Measurements from ENCODE around the gene TRAPPC3.
A peak's percentile ranks its signal among the peaks of the same experiment; 100 is the strongest.

TRAPPC3 gene

DNA sequence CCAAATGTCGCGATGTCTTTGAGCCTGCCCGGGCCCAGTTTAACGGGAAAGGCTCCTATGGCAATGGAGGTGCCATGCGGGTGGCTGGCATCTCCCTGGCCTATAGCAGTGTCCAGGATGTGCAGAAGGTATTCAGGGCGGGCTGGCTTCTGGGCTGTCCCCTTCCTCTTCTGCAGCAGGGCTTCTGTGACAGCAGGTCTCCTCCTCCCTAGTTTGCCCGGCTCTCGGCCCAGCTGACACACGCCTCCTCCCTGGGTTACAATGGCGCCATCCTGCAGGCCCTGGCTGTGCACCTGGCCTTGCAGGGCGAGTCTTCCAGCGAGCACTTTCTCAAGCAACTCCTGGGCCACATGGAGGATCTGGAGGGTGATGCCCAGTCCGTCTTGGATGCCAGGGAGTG, 57.6 kb downstream of the TRAPPC3 start:
- Mint-ChIP-seq H3K9me3 (no peaks in the 10 kb centered on the region), H3K4me3 (no peak overlapping the region), H3K4me1 (peaks cover 28% of the 10 kb centered on the region), H3K27me3 (peaks cover 6% of the 10 kb centered on the region), H3K27ac (no peak overlapping the region), H3K36me3 (peaks cover 27% of the 10 kb centered on the region)
- no peak for DNase-seq
- CTCF ChIA-PET = no interaction called here

DNA sequence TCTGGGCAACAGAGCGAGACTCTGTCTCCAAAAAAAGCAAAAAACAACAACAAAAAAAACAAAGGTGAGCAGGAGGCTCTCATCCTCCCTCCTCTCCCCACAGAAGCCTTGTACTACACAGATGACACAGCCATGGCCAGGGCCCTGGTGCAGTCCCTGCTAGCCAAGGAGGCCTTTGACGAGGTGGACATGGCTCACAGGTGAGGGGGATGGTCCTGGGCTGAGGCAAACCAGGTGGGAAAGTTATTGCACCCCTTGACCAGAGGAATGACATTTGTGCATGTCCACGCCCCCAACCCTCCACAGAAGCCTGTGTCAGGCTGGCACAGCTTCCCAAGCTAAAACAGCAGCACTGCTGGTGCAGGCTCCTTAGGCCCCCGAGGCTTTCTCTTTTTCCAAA, 58.1 kb downstream of the TRAPPC3 start:
- peaks cover 12% of the 10 kb centered on the region for H3K27me3 Mint-ChIP-seq
- H3K9me3 Mint-ChIP-seq = no peaks in the 10 kb centered on the region
- peaks cover 28% of the 10 kb centered on the region for H3K4me1 Mint-ChIP-seq
- H3K27ac Mint-ChIP-seq = no peak overlapping the region
- CTCF ChIA-PET = no interaction called here
- H3K4me3 Mint-ChIP-seq = no peak overlapping the region
- no peak for DNase-seq
- peaks cover 27% of the 10 kb centered on the region for H3K36me3 Mint-ChIP-seq

DNA sequence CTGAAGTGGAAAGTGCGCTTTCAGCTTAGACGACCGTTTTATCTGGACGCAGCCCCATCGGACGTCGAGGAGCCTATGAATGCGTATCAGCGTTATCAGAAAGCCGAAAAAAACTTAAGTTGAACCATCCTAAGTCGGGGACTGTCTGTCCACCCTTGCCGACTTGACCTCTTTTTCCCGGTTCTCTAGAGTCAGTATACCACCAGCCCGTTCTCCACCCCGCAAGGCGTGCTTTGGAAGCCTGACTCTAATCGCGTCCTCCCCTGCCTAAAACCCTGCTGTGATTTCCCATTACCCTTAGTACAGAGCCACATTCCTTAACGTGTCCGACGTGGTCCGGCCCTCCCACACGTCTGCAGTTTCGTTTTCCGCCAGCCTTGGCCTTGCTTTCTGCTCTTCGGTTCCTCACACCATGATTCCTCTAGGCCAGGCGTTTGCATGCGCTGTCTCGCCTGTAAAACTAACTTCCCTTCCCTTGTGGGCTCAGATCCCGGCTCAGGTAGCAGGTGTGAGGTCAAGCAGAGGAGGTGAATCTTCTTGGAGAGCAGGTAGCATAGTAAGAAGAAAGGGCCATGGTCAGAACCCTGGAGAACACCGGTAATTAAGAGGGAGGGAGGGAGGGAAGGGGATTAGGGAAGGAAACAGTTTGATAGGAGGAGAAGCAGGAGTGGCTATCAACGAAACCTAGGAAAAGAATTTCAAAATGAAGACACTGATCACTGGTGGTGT, 59.7 kb downstream of the TRAPPC3 start:
- Mint-ChIP-seq H3K27me3 (peaks cover 28% of the 10 kb centered on the region), H3K4me3 (peak overlapping the region; percentile 81), H3K27ac (peak overlapping the region; percentile 85), H3K36me3 (peaks cover 27% of the 10 kb centered on the region), H3K4me1 (peaks cover 28% of the 10 kb centered on the region), H3K9me3 (no peaks in the 10 kb centered on the region)
- peak; percentile 39 for DNase-seq
- CTCF ChIA-PET = interaction anchor here (0.6 kb wide), 1 partner anchor 158 kb away, joined by 4 read pairs; no protein-coding TSS in a partner anchor

DNA sequence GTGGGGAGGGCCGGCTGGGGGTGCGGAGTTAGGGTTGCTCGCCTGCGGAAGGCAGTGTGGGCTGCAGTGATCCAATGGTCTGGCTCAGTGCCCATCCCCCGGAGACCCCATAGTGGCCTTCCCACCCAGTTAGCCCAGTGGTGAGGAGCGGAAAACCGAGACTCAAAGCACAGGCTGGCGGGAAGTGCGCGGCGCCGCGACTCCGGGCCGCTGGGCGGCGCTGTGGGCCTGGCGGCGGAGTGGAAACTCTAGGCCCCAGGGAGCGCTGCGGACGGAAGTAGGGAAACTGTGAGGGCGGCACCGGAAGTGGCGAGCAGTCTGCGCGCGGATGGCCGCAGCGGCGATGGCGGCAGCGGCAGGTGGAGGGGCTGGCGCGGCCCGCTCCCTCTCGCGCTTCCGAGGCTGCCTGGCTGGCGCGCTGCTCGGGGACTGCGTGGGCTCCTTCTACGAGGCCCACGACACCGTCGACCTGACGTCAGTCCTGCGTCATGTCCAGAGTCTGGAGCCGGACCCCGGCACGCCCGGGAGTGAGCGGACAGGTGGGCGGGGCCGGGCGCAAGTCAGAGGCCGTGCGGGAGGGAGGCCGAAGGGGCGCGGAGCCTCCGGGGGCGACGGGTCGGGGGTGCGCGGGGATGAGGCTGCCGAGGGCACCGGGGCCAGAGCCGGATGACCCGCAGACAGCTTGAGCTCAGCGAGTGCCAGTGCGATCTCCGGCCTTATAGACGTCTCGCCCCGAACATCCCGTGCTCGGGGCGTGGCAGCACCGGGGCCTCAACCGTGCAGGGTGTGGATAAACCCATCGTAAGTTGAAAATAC, 60.5 kb downstream of the TRAPPC3 start, which contains the start of gene ADPRS:
Gene ADPRS (plus strand): TSS at position 316 of the 816 bp plus-strand sequence. CDS start 13 bp downstream, at position 329.
- Mint-ChIP-seq H3K36me3 (peaks cover 25% of the 10 kb centered on the region), H3K9me3 (no peaks in the 10 kb centered on the region), H3K4me1 (peaks cover 28% of the 10 kb centered on the region), H3K27ac (peak within 1 kb of the TSS; percentile 85), H3K27me3 (peaks cover 35% of the 10 kb centered on the region), H3K4me3 (peak within 1 kb of the TSS; percentile 81)
- peak; percentile 93 for DNase-seq
- CTCF ChIA-PET = interaction anchor here (0.6 kb wide), 1 partner anchor 157 kb away, joined by 4 read pairs; no protein-coding TSS in a partner anchor

DNA sequence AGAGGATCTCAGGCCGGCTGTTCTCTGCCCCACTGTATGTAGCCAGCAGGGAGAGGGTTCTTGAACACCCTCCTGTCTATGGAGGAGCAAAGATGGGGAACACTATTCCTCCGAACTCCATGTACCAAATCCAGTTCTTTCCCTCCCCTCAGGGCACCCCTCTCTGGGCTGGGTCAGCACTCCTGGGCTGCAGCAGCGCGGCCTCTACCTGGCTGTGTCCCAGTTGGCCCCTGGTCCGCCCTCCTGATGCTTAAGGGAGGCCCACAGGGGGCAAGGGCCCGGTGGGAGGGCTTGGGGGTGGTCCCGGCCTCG, 61.1 kb downstream of the TRAPPC3 start:
- no peak for DNase-seq
- H3K27ac Mint-ChIP-seq = no peak overlapping the region
- peak overlapping the region; percentile 81 for H3K4me3 Mint-ChIP-seq
- H3K36me3 Mint-ChIP-seq = peaks cover 19% of the 10 kb centered on the region
- CTCF ChIA-PET = no interaction called here
- H3K4me1 Mint-ChIP-seq = peaks cover 28% of the 10 kb centered on the region
- no peaks in the 10 kb centered on the region for H3K9me3 Mint-ChIP-seq
- peaks cover 41% of the 10 kb centered on the region for H3K27me3 Mint-ChIP-seq

DNA sequence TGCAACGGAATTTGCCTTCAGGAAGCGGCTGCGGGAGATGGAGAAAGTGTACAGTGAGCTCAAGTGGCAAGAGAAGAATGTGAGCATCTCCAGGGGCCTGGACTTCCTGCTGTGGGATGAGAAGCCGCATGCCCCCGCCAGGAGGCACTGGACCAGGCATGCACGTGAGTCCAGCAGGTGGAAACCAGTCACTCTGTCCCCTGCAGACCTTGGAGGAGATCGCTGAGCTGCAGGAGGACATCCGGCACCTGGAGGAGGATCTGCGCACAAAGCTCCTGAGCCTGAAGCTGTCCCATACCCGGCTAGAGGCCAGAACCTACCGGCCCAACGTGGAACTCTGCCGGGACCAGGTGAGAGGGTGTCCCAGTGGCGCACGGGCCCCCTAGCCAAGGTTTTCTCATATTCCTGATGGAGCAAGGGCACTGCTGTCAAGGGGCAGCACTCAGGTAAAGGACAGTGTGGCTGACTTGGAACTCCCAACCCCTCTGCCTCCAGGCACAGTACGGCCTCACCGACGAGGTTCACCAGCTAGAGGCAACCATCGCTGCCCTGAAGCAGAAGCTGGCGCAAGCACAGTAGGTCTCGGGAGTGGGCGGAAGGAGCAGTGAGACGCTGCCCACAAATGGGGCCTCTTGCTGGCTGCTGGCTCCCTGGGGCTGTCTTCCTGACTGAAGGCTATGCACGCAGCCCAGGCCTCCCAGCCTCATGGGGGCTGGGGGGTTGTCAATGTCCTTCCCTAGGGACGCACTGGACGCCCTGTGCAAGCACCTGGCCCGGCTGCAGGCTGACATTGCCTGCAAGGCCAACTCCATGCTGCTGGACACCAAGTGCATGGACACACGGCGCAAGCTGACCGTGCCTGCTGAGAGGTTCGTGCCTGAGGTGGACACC, 61.8 kb downstream of the TRAPPC3 start:
- CTCF ChIA-PET = interaction anchor here (0.8 to 1.7 kb wide), 2 partner anchors 156 to 187 kb away, joined by 3 to 4 read pairs; partner anchors contain the start of gene AGO3
- Mint-ChIP-seq H3K27ac (no peak overlapping the region), H3K27me3 (peaks cover 49% of the 10 kb centered on the region), H3K9me3 (no peaks in the 10 kb centered on the region), H3K4me3 (peak overlapping the region; percentile 17), H3K4me1 (peaks cover 26% of the 10 kb centered on the region), H3K36me3 (peaks cover 16% of the 10 kb centered on the region)
- DNase-seq = no peak
